ENCODE measurements around the gene SORBS1.

DNA sequence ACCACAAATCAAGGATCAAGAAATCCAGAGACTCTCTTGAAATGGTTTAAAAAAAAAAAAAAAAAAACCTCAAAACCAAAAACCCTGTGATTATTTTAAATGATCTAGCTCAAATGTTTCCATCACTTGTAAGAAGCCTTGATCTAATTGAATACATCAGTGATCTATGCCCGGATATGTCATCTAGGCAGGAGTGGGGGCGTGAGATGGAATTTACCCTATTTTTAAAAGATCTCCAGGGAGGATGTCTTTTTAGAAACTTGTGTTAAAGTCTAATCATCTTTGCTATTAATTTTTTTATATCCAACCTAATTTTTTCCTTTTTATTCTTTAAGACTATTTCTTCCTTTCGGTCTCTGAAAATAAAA is 169.0 kb downstream of the SORBS1 start:
- TF ChIP-seq CTCF (IDR thresholded peaks at IDR 0.05) (no peak), EZH2phosphoT487 (IDR thresholded peaks at IDR 0.05) (no peak), EZH2 (IDR thresholded peaks at IDR 0.05) (no peak)

All from neural progenitor cell (in vitro differentiated cells).